ENCODE measurements around the gene SRP9. TPM values are rescaled to one million over a fixed set of nuclear protein-coding genes. Genes with fewer than 3 reads are reported as not detected.
"Not testable (repeated sequence)": the region's sequence is repeated elsewhere in the genome, so short reads cannot be mapped to it uniquely, and the experiment has no call there.

SRP9 gene
- total and polyA plus RNA-seq, 2 experiments from 2014 or later = 360 to 414 TPM

DNA sequence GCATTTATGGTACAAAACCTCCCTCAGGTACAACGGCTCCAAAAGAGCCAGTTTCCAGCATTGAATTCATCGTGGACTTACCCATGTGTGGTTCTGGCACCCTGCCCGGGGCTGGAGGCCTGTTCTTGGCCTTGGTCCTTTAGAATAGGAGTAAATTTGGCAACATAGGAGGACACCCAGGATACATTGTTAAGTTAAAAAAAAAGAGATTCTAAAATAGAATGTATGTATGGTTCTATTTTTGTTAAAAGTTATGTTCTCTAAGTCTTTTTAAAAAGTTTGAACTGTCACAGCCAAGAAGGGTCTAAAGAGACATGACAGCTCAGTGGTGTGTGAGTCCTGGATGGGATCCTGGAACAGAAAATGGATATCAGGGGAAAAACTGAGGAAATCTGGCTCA is 58.2 kb downstream of the SRP9 start:
- peak overlapping the region; percentile 34 for H3K27ac ChIP-seq
- H3K4me3 ChIP-seq = no peak overlapping the region
- peaks cover 6% of the 10 kb centered on the region for H3K4me1 ChIP-seq (ENCODE audit: insufficient read depth)
- H3K27me3 ChIP-seq = no peaks in the 10 kb centered on the region
- no peaks in the 10 kb centered on the region for H3K36me3 ChIP-seq (replicated peaks; ENCODE audit: insufficient read depth, low read depth)
- H2AFZ ChIP-seq = no peak overlapping the region
- H3K9me3 ChIP-seq (ENCODE audit: low read depth) = no peaks in the 10 kb centered on the region
- H3K4me2 ChIP-seq = no peak overlapping the region
- H4K20me1 ChIP-seq (ENCODE audit: insufficient read depth, poor library complexity, severe bottlenecking) = no peaks in the 10 kb centered on the region
- no peak for DNase-seq (ENCODE audit: low spot score)
- no peaks in the 10 kb centered on the region for H3K79me2 ChIP-seq
- TF ChIP-seq, protein P1, sequence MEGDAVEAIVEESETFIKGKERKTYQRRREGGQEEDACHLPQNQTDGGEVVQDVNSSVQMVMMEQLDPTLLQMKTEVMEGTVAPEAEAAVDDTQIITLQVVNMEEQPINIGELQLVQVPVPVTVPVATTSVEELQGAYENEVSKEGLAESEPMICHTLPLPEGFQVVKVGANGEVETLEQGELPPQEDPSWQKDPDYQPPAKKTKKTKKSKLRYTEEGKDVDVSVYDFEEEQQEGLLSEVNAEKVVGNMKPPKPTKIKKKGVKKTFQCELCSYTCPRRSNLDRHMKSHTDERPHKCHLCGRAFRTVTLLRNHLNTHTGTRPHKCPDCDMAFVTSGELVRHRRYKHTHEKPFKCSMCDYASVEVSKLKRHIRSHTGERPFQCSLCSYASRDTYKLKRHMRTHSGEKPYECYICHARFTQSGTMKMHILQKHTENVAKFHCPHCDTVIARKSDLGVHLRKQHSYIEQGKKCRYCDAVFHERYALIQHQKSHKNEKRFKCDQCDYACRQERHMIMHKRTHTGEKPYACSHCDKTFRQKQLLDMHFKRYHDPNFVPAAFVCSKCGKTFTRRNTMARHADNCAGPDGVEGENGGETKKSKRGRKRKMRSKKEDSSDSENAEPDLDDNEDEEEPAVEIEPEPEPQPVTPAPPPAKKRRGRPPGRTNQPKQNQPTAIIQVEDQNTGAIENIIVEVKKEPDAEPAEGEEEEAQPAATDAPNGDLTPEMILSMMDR (IDR thresholded peaks at IDR 0.05; ENCODE audit: poor library complexity) = no peak
- TF ChIP-seq EZH2phosphoT487 (IDR thresholded peaks at IDR 0.05; ENCODE audit: low read depth, severe bottlenecking, unreplicated experiment) (no peak), EZH2 (IDR thresholded peaks at IDR 0.05; ENCODE audit: borderline replicate concordance) (no peak)
- no peaks in the 10 kb centered on the region for H3K9me2 ChIP-seq (replicated peaks; ENCODE audit: insufficient read depth)
- WGBS (ENCODE audit: low lambda C conversion rate, missing lambda C conversion rate) = 74% methylated on average over 3 of the region's 3 CpGs

DNA sequence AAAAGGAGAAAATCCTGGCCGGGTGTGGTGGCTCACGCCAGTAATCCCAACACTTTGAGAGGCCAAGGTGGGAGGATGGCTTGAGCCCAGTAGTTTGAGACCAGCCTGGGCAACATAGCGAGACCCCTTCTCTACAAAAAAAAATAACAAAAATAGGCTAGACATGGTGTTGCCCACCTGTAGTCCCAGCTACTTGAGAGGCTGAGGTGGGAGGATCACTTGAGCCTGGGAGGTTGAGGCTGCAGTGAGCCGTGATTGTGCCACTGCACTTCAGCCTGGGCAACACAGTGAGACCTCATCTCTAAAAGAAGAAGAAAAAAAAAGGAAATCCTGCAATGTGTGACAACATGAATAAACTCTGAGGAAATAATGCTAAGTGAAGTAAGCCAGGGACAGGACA is 58.7 kb downstream of the SRP9 start:
- H3K79me2 ChIP-seq; H3K36me3 ChIP-seq (replicated peaks; ENCODE audit: insufficient read depth, low read depth); H3K4me1 ChIP-seq (ENCODE audit: insufficient read depth); DNase-seq (ENCODE audit: low spot score); H3K9me2 ChIP-seq (replicated peaks; ENCODE audit: insufficient read depth); H4K20me1 ChIP-seq (ENCODE audit: insufficient read depth, poor library complexity, severe bottlenecking); H3K4me2 ChIP-seq; H3K27ac ChIP-seq; H3K4me3 ChIP-seq; H3K27me3 ChIP-seq; H2AFZ ChIP-seq; H3K9me3 ChIP-seq (ENCODE audit: low read depth): not testable (repeated sequence)
- 97% methylated on average over 4 of the region's 4 CpGs for WGBS (ENCODE audit: low lambda C conversion rate, missing lambda C conversion rate)

DNA sequence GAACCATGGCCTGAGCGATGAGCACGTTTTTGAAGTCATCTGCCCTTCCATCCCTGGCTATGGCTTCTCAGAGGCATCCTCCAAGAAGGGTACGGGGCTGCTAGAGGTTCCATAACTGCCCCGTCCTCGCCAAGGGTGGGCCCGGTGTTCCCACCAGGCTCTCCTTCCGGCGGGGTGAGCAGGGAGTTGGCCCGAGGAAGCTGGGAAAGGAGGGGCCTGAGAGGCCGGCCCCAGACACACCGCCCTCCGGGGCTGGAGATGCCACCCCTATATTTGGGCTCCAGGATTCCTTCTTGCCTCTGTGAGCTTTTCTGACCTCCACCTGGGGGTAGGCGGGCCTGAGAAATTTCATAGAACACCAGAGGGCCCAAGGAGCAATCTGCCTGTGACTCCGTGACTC is 61.2 kb downstream of the SRP9 start:
- TF ChIP-seq EZH2 (IDR thresholded peaks at IDR 0.05; ENCODE audit: borderline replicate concordance) (no peak), EZH2phosphoT487 (IDR thresholded peaks at IDR 0.05; ENCODE audit: low read depth, severe bottlenecking, unreplicated experiment) (no peak)
- TF ChIP-seq, protein P1 (IDR thresholded peaks at IDR 0.05; ENCODE audit: poor library complexity) = no peak
- no peak for DNase-seq (ENCODE audit: low spot score)
- no peaks in the 10 kb centered on the region for H3K9me2 ChIP-seq (replicated peaks; ENCODE audit: insufficient read depth)
- no peaks in the 10 kb centered on the region for H3K79me2 ChIP-seq
- H3K36me3 ChIP-seq (replicated peaks; ENCODE audit: insufficient read depth, low read depth) = no peaks in the 10 kb centered on the region
- H2AFZ ChIP-seq = no peak overlapping the region
- peaks cover 6% of the 10 kb centered on the region for H3K4me1 ChIP-seq (ENCODE audit: insufficient read depth)
- H3K27ac ChIP-seq = no peak overlapping the region
- H3K4me2 ChIP-seq = no peak overlapping the region
- H3K27me3 ChIP-seq = no peaks in the 10 kb centered on the region
- H4K20me1 ChIP-seq (ENCODE audit: insufficient read depth, poor library complexity, severe bottlenecking) = no peaks in the 10 kb centered on the region
- H3K4me3 ChIP-seq = no peak overlapping the region
- WGBS (ENCODE audit: low lambda C conversion rate, missing lambda C conversion rate) = 93% methylated on average over 14 of the region's 14 CpGs
- no peaks in the 10 kb centered on the region for H3K9me3 ChIP-seq (ENCODE audit: low read depth)

Small RNA genes lying within 50 kb of the gene (small RNA-seq; reads per million reads assigned to genes)
- not detected for gene RNU6-1304P

Other genes starting within 250 kb of the SRP9 start
- gene ENAH, start 124.7 kb upstream of the SRP9 start, total RNA-seq = 97.4 and 115 TPM in 2 replicates
- gene ENAH, start 124.7 kb upstream of the SRP9 start, polyA plus RNA-seq = 46.3 and 51.3 TPM in 2 replicates
- 122 and 133 TPM in 2 replicates for gene EPHX1, start 32.3 kb downstream of the SRP9 start, total RNA-seq
- 102 and 138 TPM in 2 replicates for gene EPHX1, start 32.3 kb downstream of the SRP9 start, polyA plus RNA-seq
- 35.8 and 47.5 TPM in 2 replicates for gene TMEM63A, start 104.6 kb downstream of the SRP9 start, total RNA-seq
- 38.8 and 58.8 TPM in 2 replicates for gene TMEM63A, start 104.6 kb downstream of the SRP9 start, polyA plus RNA-seq
- 3.8 and 5.8 TPM in 2 replicates for gene LEFTY1, start 111.3 kb downstream of the SRP9 start, total RNA-seq
- gene LEFTY1, start 111.3 kb downstream of the SRP9 start, polyA plus RNA-seq = 3.9 and 4.5 TPM in 2 replicates
- 26.9 and 33.5 TPM in 2 replicates for gene PYCR2, start 146.4 kb downstream of the SRP9 start, total RNA-seq
- gene PYCR2, start 146.4 kb downstream of the SRP9 start, polyA plus RNA-seq = 49.2 and 60.1 TPM in 2 replicates
- gene LEFTY2, start 163.4 kb downstream of the SRP9 start, total RNA-seq = 0.16 and 0.60 TPM in 2 replicates
- 0.55 and 1.1 TPM in 2 replicates for gene LEFTY2, start 163.4 kb downstream of the SRP9 start, polyA plus RNA-seq
- gene SDE2, start 221.5 kb downstream of the SRP9 start, total RNA-seq = 24.2 and 27.3 TPM in 2 replicates
- 14.0 and 14.6 TPM in 2 replicates for gene SDE2, start 221.5 kb downstream of the SRP9 start, polyA plus RNA-seq